IMR-90 (cell line): ENCODE measurements around the gene CLK4. TPM values are rescaled to one million over a fixed set of nuclear protein-coding genes. Genes with fewer than 3 reads are reported as not detected.

Experiments
- ATAC-seq: fragments of 200-7000 bp; cut with Tn5 transposase; 2 replicates; pipeline ENCODE4 v1.9.1; 2020; ENCODE audit warnings: low read depth, mild to moderate bottlenecking, moderate library complexity
- BruUV-seq: library from RNA; stranded (reverse); fragments of 400-500 nt; replicated peaks from 2 replicates; lab custom pipeline; 2021; lab: Mats Ljungman, UMichigan
- CTCF ChIA-PET: fragments of 300-600 bp; formaldehyde crosslinking; extraction: SDS; loops from one replicate; lab custom pipeline; 2021; ENCODE audit warnings: antibody characterized with exemption; lab: Yijun Ruan, JAX
- POLR2A ChIA-PET: fragments of 300-600 bp; sonication (Branson Sonifier 250); formaldehyde crosslinking; loops from one replicate; lab custom pipeline; 2022; ENCODE audit warnings: antibody characterized with exemption; ENCODE audit not compliant: unreplicated experiment; lab: Charles Lee
- DNase-seq: peaks from one replicate; pipeline ENCODE4 v3.0.0; 2013
- H2AFZ ChIP-seq: replicated peaks from 2 replicates; pipeline ENCODE3; 2013; ENCODE audit warnings: low read length, mild to moderate bottlenecking; ENCODE audit not compliant: poor library complexity
- H2AK5ac ChIP-seq: 2 replicates; pipeline ENCODE4 v1.6.1; 2013; ENCODE audit warnings: low read depth, low read length, inconsistent platforms
- H2AK9ac ChIP-seq: replicated peaks from 2 replicates; pipeline ENCODE3; 2013; ENCODE audit warnings: mild to moderate bottlenecking, low read depth, low read length, moderate library complexity; ENCODE audit not compliant: poor library complexity
- H2BK120ac ChIP-seq: 2 replicates; pipeline ENCODE4 v1.6.1; 2013; ENCODE audit warnings: low read depth, low read length, inconsistent platforms
- H2BK15ac ChIP-seq: 3 replicates; pipeline ENCODE4 v1.6.1; 2013; ENCODE audit warnings: low read depth, low read length, inconsistent platforms
- H2BK20ac ChIP-seq: 2 replicates; pipeline ENCODE4 v1.6.1; 2013; ENCODE audit warnings: low read depth, mild to moderate bottlenecking, inconsistent platforms, low read length, moderate library complexity
- H2BK5ac ChIP-seq: 2 replicates; pipeline ENCODE4 v1.6.1; 2013; ENCODE audit warnings: mild to moderate bottlenecking, low read depth, low read length, inconsistent platforms; ENCODE audit not compliant: poor library complexity, severe bottlenecking
- H3K14ac ChIP-seq: replicated peaks from 2 replicates; pipeline ENCODE4 v1.6.1; 2013; ENCODE audit warnings: low read depth, low read length, inconsistent platforms
- H3K18ac ChIP-seq: 2 replicates; pipeline ENCODE4 v1.6.1; 2013; ENCODE audit warnings: low read depth, low read length, control low read depth
- H3K23ac ChIP-seq: 2 replicates; pipeline ENCODE4 v1.6.1; 2013; ENCODE audit warnings: low read depth, low read length, inconsistent platforms
- H3K27ac ChIP-seq: 2 replicates; pipeline ENCODE4 v1.5.1; 2013; ENCODE audit warnings: mild to moderate bottlenecking, control low read depth, low read length; ENCODE audit not compliant: insufficient read depth
- H3K27me3 ChIP-seq: 2 replicates; pipeline ENCODE4 v1.6.1; 2013; ENCODE audit warnings: low read length; ENCODE audit not compliant: control insufficient read depth, insufficient read depth
- H3K36me3 ChIP-seq: 2 replicates; pipeline ENCODE4 v1.6.1; 2013; ENCODE audit warnings: low read length, mixed read lengths; ENCODE audit not compliant: control insufficient read depth, insufficient read depth
- H3K4ac ChIP-seq: 2 replicates; pipeline ENCODE4 v1.6.1; 2013; ENCODE audit warnings: low read depth, low read length, inconsistent platforms
- H3K4me1 ChIP-seq: 2 replicates; pipeline ENCODE4 v1.6.1; 2013; ENCODE audit warnings: low read length, mixed read lengths; ENCODE audit not compliant: control insufficient read depth, insufficient read depth
- H3K4me2 ChIP-seq: 2 replicates; pipeline ENCODE4 v1.6.1; 2013; ENCODE audit warnings: low read depth, mild to moderate bottlenecking, control low read depth, low read length, moderate library complexity
- H3K4me3 ChIP-seq: 2 replicates; pipeline ENCODE4 v1.5.1; 2013; ENCODE audit warnings: low read depth, mild to moderate bottlenecking, control low read depth, low read length, moderate library complexity; ENCODE audit not compliant: insufficient read depth
- H3K56ac ChIP-seq: 2 replicates; pipeline ENCODE4 v1.6.1; 2013; ENCODE audit warnings: low read length, inconsistent platforms; ENCODE audit not compliant: insufficient read depth; ENCODE audit errors: extremely low read depth
- H3K79me1 ChIP-seq, 2 experiments: 2 replicates each; pipeline ENCODE4 v1.6.1; 2013; ENCODE audit warnings: low read length in 2 of 2, inconsistent platforms in 1 of 2, low read depth in 1 of 2
- H3K9ac ChIP-seq: 2 replicates; pipeline ENCODE4 v1.6.1; 2013; ENCODE audit warnings: low read depth, low read length, control low read depth
- H3K9me1 ChIP-seq: 2 replicates; pipeline ENCODE4 v1.6.1; 2013; ENCODE audit warnings: low read length, inconsistent platforms; ENCODE audit not compliant: insufficient read depth
- H3K9me3 ChIP-seq: 2 replicates; pipeline ENCODE4 v1.6.1; 2013; ENCODE audit warnings: low read length; ENCODE audit not compliant: control insufficient read depth, insufficient read depth
- H4K20me1 ChIP-seq: 2 replicates; pipeline ENCODE4 v1.6.1; 2013; ENCODE audit warnings: low read length, inconsistent platforms; ENCODE audit not compliant: insufficient read depth
- H4K5ac ChIP-seq: 2 replicates; pipeline ENCODE4 v1.6.1; 2013; ENCODE audit warnings: mild to moderate bottlenecking, low read depth, low read length, control low read depth
- H4K8ac ChIP-seq, 2 experiments: 2 replicates each; pipeline ENCODE4 v1.6.1; 2013; ENCODE audit warnings: low read depth in 2 of 2, low read length in 2 of 2, control low read depth in 1 of 2, inconsistent platforms in 1 of 2
- H4K91ac ChIP-seq: 2 replicates; pipeline ENCODE4 v1.6.1; 2013; ENCODE audit warnings: low read depth, low read length, inconsistent platforms; ENCODE audit not compliant: insufficient read depth
- CEBPB ChIP-seq: IDR thresholded peaks from 2 replicates; pipeline ENCODE4 v1.6.1; 2012; ENCODE audit warnings: low read depth, low read length, improper control_type of control experiment
- CHD1 ChIP-seq: IDR thresholded peaks from 2 replicates; pipeline ENCODE4 v1.6.1; 2012; ENCODE audit warnings: low read depth, low read length, improper control_type of control experiment
- FOS ChIP-seq: fragments of 150-350 bp; IDR thresholded peaks from 2 replicates; pipeline ENCODE4 v1.6.1; 2016; ENCODE audit warnings: low read depth, low read length
- MXI1 ChIP-seq: IDR thresholded peaks from 2 replicates; pipeline ENCODE4 v1.6.1; 2012; ENCODE audit warnings: low read depth, mild to moderate bottlenecking, low read length, moderate library complexity, borderline replicate concordance
- NFE2L2 ChIP-seq: fragments of 150-350 bp; IDR thresholded peaks from 2 replicates; pipeline ENCODE4 v1.6.1; 2016; ENCODE audit warnings: low read depth, mild to moderate bottlenecking, low read length
- RCOR1 ChIP-seq: IDR thresholded peaks from 2 replicates; pipeline ENCODE4 v1.6.1; 2012; ENCODE audit warnings: mild to moderate bottlenecking, low read length, improper control_type of control experiment; ENCODE audit not compliant: insufficient replicate concordance
- RFX5 ChIP-seq: IDR thresholded peaks from 2 replicates; pipeline ENCODE4 v1.8.0; 2012; ENCODE audit warnings: low read depth, mild to moderate bottlenecking, low read length, moderate library complexity
- SMC3 ChIP-seq: fragments of 150-350 bp; IDR thresholded peaks from 2 replicates; pipeline ENCODE4 v1.6.1; 2016; ENCODE audit warnings: low read depth, mild to moderate bottlenecking, antibody characterized with exemption, low read length, moderate library complexity
- WGBS, 2 experiments: methylation state at CpG; one replicate each; pipeline versions ENCODE4 v1.1.5 to v1.1.7; 2013; ENCODE audit warnings: missing lambda C conversion rate in 2 of 2; ENCODE audit not compliant: insufficient read length in 1 of 2; ENCODE audit errors: extremely low coverage in 2 of 2; 5-methylcytosine and 5-hydroxymethylcytosine counted together
- dilution Hi-C: fragments of 300-500 bp; cut with HindIII; formaldehyde crosslinking; loops from one replicate; pipeline ENCODE4 v1.14.3; 2018; ENCODE audit warnings: low sequenced_read_pairs; ENCODE audit not compliant: unreplicated experiment
- in situ Hi-C: fragments of 300-500 bp; cut with MboI; formaldehyde crosslinking; loops from 3 replicates; pipeline ENCODE4 v1.14.3; 2019; ENCODE audit warnings: low sequenced_read_pairs, inconsistent platforms, mixed read lengths
- intact Hi-C: fragments of 100-400 bp; cut with micrococcal nuclease; formaldehyde crosslinking; loops from 2 replicates; pipeline ENCODE4 v1.10.0; 2022
- polyA plus RNA-seq, 3 experiments: library from polyadenylated mRNA; depleted of rRNA; stranded (reverse); fragments of >200 nt; gene quantifications; 2 replicates each; pipeline ENCODE4 v1.2.3, GENCODE V29; 2012; ENCODE audit warnings: low replicate concordance in 1 of 3
- total RNA-seq: library from RNA; depleted of rRNA; stranded (reverse); fragments of >200 nt; gene quantifications from 2 replicates; pipeline ENCODE4 v1.2.3, GENCODE V29; 2012
- TF ChIP-seq, protein P1 (sequence below): conservative IDR thresholded peaks from 2 replicates; pipeline ENCODE4 v1.5.1; 2012; ENCODE audit warnings: mild to moderate bottlenecking, low read depth, low read length, improper control_type of control experiment

The CLK4 gene
- total and polyA plus RNA-seq, 2 of the 4 experiments (the other 2 are of a cell fraction): 8.2 to 11.9 TPM

DNA sequence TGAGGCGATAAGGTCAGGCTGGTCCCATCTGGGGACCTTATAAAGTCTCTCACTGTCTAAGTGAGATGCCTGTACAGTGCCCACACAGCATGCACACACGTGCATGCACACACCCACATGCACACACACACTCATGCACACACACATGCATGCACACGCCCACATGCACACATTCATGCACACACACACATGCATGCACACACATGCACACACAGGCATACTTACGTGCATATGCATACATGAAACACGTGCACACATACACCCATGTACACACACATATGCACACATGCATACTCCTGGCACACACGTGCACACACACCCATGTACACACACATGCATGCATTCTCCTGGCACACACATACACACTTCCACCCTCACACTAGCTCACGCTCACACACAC is 48.9 kb downstream of the CLK4 start:
- H2BK120ac ChIP-seq: no peak overlapping the region
- H2BK20ac ChIP-seq: no peak overlapping the region
- no peaks in the 10 kb centered on the region for H3K4me1 ChIP-seq
- DNase-seq (no peak), ATAC-seq (no peak)
- no peak overlapping the region for H2BK5ac ChIP-seq
- no peak overlapping the region for H4K91ac ChIP-seq
- H3K14ac ChIP-seq: no peak overlapping the region
- TF ChIP-seq FOS (no peak), NFE2L2 (no peak), CHD1 (no peak), RFX5 (no peak), CEBPB (no peak), SMC3 (no peak), RCOR1 (no peak), MXI1 (no peak)
- TF ChIP-seq, protein P1, sequence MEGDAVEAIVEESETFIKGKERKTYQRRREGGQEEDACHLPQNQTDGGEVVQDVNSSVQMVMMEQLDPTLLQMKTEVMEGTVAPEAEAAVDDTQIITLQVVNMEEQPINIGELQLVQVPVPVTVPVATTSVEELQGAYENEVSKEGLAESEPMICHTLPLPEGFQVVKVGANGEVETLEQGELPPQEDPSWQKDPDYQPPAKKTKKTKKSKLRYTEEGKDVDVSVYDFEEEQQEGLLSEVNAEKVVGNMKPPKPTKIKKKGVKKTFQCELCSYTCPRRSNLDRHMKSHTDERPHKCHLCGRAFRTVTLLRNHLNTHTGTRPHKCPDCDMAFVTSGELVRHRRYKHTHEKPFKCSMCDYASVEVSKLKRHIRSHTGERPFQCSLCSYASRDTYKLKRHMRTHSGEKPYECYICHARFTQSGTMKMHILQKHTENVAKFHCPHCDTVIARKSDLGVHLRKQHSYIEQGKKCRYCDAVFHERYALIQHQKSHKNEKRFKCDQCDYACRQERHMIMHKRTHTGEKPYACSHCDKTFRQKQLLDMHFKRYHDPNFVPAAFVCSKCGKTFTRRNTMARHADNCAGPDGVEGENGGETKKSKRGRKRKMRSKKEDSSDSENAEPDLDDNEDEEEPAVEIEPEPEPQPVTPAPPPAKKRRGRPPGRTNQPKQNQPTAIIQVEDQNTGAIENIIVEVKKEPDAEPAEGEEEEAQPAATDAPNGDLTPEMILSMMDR: no peak
- intact Hi-C loops: no loop called here
- no peak overlapping the region for H3K4me3 ChIP-seq
- in situ Hi-C loops: no loop called here
- no peak overlapping the region for H3K4ac ChIP-seq
- H2AFZ ChIP-seq: peak overlapping the region; percentile 32
- H4K20me1 ChIP-seq: no peaks in the 10 kb centered on the region
- no peak overlapping the region for H4K5ac ChIP-seq
- H3K27me3 ChIP-seq: no peaks in the 10 kb centered on the region
- no peaks in the 10 kb centered on the region for H3K9me1 ChIP-seq
- H3K27ac ChIP-seq: no peak overlapping the region
- H2BK15ac ChIP-seq: no peak overlapping the region
- H3K23ac ChIP-seq: no peak overlapping the region
- H2AK9ac ChIP-seq: no peak overlapping the region
- H4K8ac ChIP-seq: no peak overlapping the region
- no peak overlapping the region for H3K18ac ChIP-seq
- no peak overlapping the region for H2AK5ac ChIP-seq
- BruUV-seq: no TSS peak
- POLR2A ChIA-PET: no interaction called here
- dilution Hi-C loops: no loop called here
- CTCF ChIA-PET: no interaction called here
- no peaks in the 10 kb centered on the region for H3K36me3 ChIP-seq
- H3K9ac ChIP-seq: no peak overlapping the region
- WGBS, 2 experiments: 73% methylated on average over 5 of the region's 7 CpGs; no CpG with 5 or more reads in 1 of the 2 experiments
- H3K9me3 ChIP-seq: peaks cover 9% of the 10 kb centered on the region
- no peak overlapping the region for H3K4me2 ChIP-seq
- H3K56ac ChIP-seq: no peak overlapping the region
- no peaks in the 10 kb centered on the region for H3K79me1 ChIP-seq
